DOHH2 (cell line): ENCODE results near the gene TTC33.

Experiments
- H3F3A ChIP-seq: fragments of 200-600 bp; sonication (generic), shearing (Covaris generic); 2 replicates; pipeline ENCODE4 v1.6.0; 2016; ENCODE audit warnings: antibody characterized with exemption, mild to moderate bottlenecking; ENCODE audit not compliant: control insufficient read depth, insufficient read depth
- H3K27ac ChIP-seq: fragments of 200-600 bp; sonication (generic); 2 replicates; pipeline ENCODE4 v1.5.1; 2014; ENCODE audit warnings: low read depth, mild to moderate bottlenecking, low read length, moderate library complexity
- H3K27me3 ChIP-seq: fragments of 200-600 bp; sonication (generic); 2 replicates; pipeline ENCODE4 v1.6.1; 2014; ENCODE audit warnings: mild to moderate bottlenecking, low read length, mixed read lengths; ENCODE audit not compliant: control insufficient read depth
- H3K36me3 ChIP-seq: fragments of 200-600 bp; sonication (generic); 2 replicates; pipeline ENCODE4 v1.6.1; 2014; ENCODE audit warnings: mild to moderate bottlenecking, low read length, moderate library complexity, mixed read lengths; ENCODE audit not compliant: control insufficient read depth
- H3K4me1 ChIP-seq: fragments of 200-600 bp; sonication (generic); 2 replicates; pipeline ENCODE4 v1.6.1; 2014; ENCODE audit warnings: mild to moderate bottlenecking, low read length, mixed read lengths; ENCODE audit not compliant: control insufficient read depth
- H3K4me2 ChIP-seq: fragments of 200-600 bp; sonication (generic); 2 replicates; pipeline ENCODE4 v1.6.0; 2014; ENCODE audit warnings: mild to moderate bottlenecking, low read length, moderate library complexity
- H3K4me3 ChIP-seq: fragments of 200-600 bp; sonication (generic); 2 replicates; pipeline ENCODE4 v1.5.1; 2014; ENCODE audit warnings: mild to moderate bottlenecking, low read length, mixed read lengths
- H3K79me2 ChIP-seq: fragments of 200-600 bp; sonication (generic); 2 replicates; pipeline ENCODE4 v1.6.1; 2014; ENCODE audit warnings: mild to moderate bottlenecking, low read length, mixed read lengths; ENCODE audit not compliant: control insufficient read depth
- H3K9me2 ChIP-seq: fragments of 200-600 bp; sonication (generic); replicated peaks from 2 replicates; pipeline ENCODE4 v1.6.1; 2014; ENCODE audit warnings: mild to moderate bottlenecking, low read length, mixed read lengths; ENCODE audit not compliant: control insufficient read depth
- H3K9me3 ChIP-seq: fragments of 200-600 bp; sonication (generic); 2 replicates; pipeline ENCODE4 v1.6.1; 2014; ENCODE audit warnings: antibody characterized with exemption, low read length, mixed read lengths; ENCODE audit not compliant: control insufficient read depth, insufficient read depth
- H4K20me1 ChIP-seq: fragments of 200-600 bp; sonication (generic); 2 replicates; pipeline ENCODE4 v1.6.0; 2014; ENCODE audit warnings: low read depth, mild to moderate bottlenecking, antibody characterized with exemption, low read length, moderate library complexity; ENCODE audit not compliant: control insufficient read depth, insufficient read depth
- CTCF ChIP-seq: fragments of 200-600 bp; sonication (generic); IDR thresholded peaks from one replicate; pipeline ENCODE4 v1.5.1; 2014; ENCODE audit warnings: antibody characterized with exemption, mild to moderate bottlenecking, low read depth, low read length; ENCODE audit not compliant: poor library complexity, severe bottlenecking
- EZH2phosphoT487 ChIP-seq: fragments of 200-600 bp; sonication (generic); IDR thresholded peaks from 2 replicates; pipeline ENCODE4 v1.6.1; 2017; ENCODE audit warnings: borderline replicate concordance, mild to moderate bottlenecking, antibody characterized with exemption, low read length, moderate library complexity, mixed read lengths

The TTC33 gene

DNA sequence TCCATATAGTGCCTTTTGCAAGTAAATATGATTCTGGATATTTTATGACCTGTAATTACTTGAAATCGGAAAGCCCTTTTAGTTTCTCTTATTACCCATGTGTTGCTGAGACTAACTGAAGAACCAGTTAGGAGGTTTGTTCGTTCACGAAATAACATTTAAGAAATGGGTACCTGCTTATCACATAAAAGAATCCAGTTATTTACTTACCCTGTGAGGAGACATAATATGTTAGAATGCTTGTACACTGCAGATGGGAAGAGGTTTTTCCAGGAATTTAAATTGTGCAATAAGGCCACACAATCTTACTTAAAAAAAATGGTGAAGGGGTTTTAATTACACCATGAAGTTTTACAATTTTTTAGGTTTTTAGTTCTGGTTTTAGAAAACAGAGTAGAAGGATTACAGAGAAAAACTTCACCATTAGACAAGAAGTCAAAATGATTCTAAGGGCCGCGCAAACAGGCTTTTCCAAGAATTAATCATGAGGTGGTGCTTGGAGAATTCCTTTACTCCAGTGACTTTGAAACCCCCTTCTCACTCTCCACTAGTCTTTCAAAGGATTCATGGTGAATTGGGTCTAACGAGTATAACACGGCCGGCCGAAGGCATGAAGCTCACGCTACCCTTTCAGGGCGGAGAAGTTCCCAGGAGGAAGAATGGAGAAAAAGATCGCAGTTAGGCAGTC is 77.2 kb downstream of the TTC33 start:
- no peaks in the 10 kb centered on the region for H4K20me1 ChIP-seq
- no peaks in the 10 kb centered on the region for H3K79me2 ChIP-seq
- H3K27ac ChIP-seq = peak overlapping the region; percentile 25
- H3K4me3 ChIP-seq = peak overlapping the region; percentile 86
- peak overlapping the region; percentile 93 for H3K4me2 ChIP-seq
- H3K9me3 ChIP-seq = no peaks in the 10 kb centered on the region
- TF ChIP-seq CTCF (no peak), EZH2phosphoT487 (no peak)
- peaks cover 34% of the 10 kb centered on the region for H3K27me3 ChIP-seq
- no peaks in the 10 kb centered on the region for H3K9me2 ChIP-seq
- H3K4me1 ChIP-seq = peaks cover 51% of the 10 kb centered on the region
- H3K36me3 ChIP-seq = no peaks in the 10 kb centered on the region
- H3F3A ChIP-seq = peaks cover 16% of the 10 kb centered on the region

DNA sequence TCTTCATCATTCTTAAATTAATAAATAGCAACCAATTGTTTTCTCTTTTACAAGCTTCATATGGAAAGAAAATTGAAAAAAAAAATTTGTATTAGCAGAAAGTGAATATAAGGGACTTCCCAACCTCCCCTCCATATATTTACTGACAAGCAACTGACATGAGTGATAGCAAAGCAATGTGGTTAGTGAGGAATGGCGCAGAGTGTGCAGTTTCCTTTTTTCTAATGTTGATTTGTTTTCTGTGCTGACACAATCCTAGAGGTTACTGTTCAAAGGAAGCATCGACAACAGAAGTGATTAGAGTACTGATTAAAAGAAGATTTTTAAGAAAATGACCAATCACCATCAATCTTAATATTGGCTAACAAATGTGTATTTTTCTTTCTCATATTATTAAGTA is 77.7 kb downstream of the TTC33 start:
- no peak for TF ChIP-seq CTCF
- no peak for TF ChIP-seq EZH2phosphoT487
- H3K9me2 ChIP-seq = no peaks in the 10 kb centered on the region
- H3K79me2 ChIP-seq = no peaks in the 10 kb centered on the region
- H3K27ac ChIP-seq = no peak overlapping the region
- no peaks in the 10 kb centered on the region for H3K36me3 ChIP-seq
- H3K27me3 ChIP-seq = peaks cover 34% of the 10 kb centered on the region
- no peak overlapping the region for H3K4me3 ChIP-seq
- peaks cover 45% of the 10 kb centered on the region for H3K4me1 ChIP-seq
- no peaks in the 10 kb centered on the region for H3K9me3 ChIP-seq
- H3F3A ChIP-seq = peaks cover 16% of the 10 kb centered on the region
- H4K20me1 ChIP-seq = no peaks in the 10 kb centered on the region; the same call in 1 of the 2 replicates
- peak overlapping the region; percentile 18 for H3K4me2 ChIP-seq

GRCh38 chr5:40677456-40677855 is 78.3 kb downstream of the TTC33 start:
- Histone ChIP-seq H3K79me2 (no peaks in the 10 kb centered on the region), H3K4me3 (no peak overlapping the region), H3K27ac (no peak overlapping the region), H3K4me2 (no peak overlapping the region), H3K36me3 (no peaks in the 10 kb centered on the region), H3K9me2 (no peaks in the 10 kb centered on the region), H3F3A (peaks cover 16% of the 10 kb centered on the region), H4K20me1 (no peaks in the 10 kb centered on the region; the same call in 1 of the 2 replicates), H3K4me1 (peaks cover 44% of the 10 kb centered on the region), H3K27me3 (peaks cover 34% of the 10 kb centered on the region), H3K9me3 (no peaks in the 10 kb centered on the region)
- TF ChIP-seq EZH2phosphoT487 = no peak
- TF ChIP-seq CTCF = no peak
